ENCODE measurements around the gene CRABP1. TPM values are rescaled to one million over a fixed set of nuclear protein-coding genes. Genes with fewer than 3 reads are reported as not detected.

The CRABP1 gene
- total RNA-seq, 1 experiment from 2014 or later, result 0.47 TPM

DNA sequence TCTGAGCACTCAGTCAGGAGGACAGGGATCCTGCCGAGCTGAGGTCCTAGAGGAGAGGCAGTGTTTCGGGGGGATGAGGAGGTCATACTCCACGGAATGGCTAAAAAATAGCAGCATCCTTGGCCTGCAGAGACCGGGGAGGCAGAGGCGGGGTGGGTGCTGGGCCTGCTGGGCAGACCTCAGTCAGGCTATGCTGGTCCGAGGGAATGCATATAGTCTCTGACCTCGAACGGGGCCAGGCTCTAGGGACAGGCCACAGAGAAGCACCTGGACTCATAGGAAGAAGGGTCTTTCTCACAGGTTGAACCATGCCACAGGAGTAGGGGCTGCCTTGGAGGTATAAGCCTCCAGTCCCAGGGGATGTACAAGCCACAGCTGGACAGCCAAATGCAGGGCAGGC is 26.8 kb upstream of the CRABP1 start:
- CTCF ChIA-PET, result no interaction called here
- Histone ChIP-seq H2AFZ (ENCODE audit: low read depth, low read length, poor library complexity, severe bottlenecking) (no peak overlapping the region), H3K9ac (ENCODE audit: low read length) (no peak overlapping the region), H3K27me3 (ENCODE audit: insufficient read depth, low read length) (no peaks in the 10 kb centered on the region), H3K36me3 (ENCODE audit: control insufficient read depth in 1 of 2, insufficient read depth in 2 of 2, low read length in 2 of 2) (no peaks in the 10 kb centered on the region), H3K9me3 (ENCODE audit: control insufficient read depth in 1 of 2, insufficient read depth in 1 of 2, low read depth in 1 of 2, low read length in 2 of 2) (no peaks in the 10 kb centered on the region), H3K4me2 (ENCODE audit: low read length) (no peak overlapping the region), H3K27ac (ENCODE audit: low read depth, low read length) (no peak overlapping the region), H4K20me1 (ENCODE audit: insufficient read depth) (no peaks in the 10 kb centered on the region), H3K79me2 (ENCODE audit: insufficient read depth, low read length) (no peaks in the 10 kb centered on the region), H3K4me3 (replicated peaks in 1 of 2; ENCODE audit: low read depth in 1 of 2, low read length in 2 of 2) (no peak overlapping the region), H3K4me1 (ENCODE audit: control insufficient read depth in 1 of 2, insufficient read depth in 2 of 2, low read length in 2 of 2) (peaks cover 0 to 13% of the 10 kb centered on the region in 2 experiments; a peak in 2 of 4 replicates), H3K9me2 (ENCODE audit: insufficient read depth) (no peaks in the 10 kb centered on the region)
- POLR2A ChIA-PET, result no interaction called here
- RAD21 ChIA-PET (ENCODE audit: low non-redundant PET in 1 of 2, low total read pairs in 2 of 2, uncharacterized antibody in 2 of 2, unreplicated experiment in 2 of 2), result no interaction called here
- intact Hi-C loops (cut with micrococcal nuclease), result no loop called here
- ATAC-seq, result no peak
- no peak for DNase-seq (ENCODE audit: low read depth, low spot score)
- no peak for TF ChIP-seq CEBPB (IDR thresholded peaks at IDR 0.05; ENCODE audit: low read depth)
- no TSS peak for BruUV-seq (replicated peaks)

DNA sequence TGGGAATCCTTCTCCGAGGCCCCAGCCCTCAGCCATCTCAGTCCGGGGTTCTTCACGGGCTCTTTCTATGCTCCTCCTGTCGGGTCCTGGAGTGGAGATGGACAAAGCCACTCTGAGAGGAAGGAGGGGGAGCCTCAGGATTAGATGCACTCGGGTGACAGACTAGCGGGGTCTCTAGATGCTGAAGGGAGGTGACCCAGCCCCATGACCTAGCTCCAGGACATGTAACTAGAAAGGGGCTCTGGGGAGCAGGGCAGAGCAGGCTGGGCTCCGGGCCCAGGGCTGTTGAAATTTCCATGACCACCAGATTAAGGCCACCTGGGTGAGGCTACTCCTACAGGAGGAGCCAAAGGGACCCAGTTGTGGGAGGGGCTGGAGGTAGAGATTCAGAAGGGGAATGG is 26.0 kb upstream of the CRABP1 start:
- H3K36me3 ChIP-seq (ENCODE audit: control insufficient read depth in 1 of 2, insufficient read depth in 2 of 2, low read length in 2 of 2), result no peaks in the 10 kb centered on the region
- DNase-seq (ENCODE audit: low read depth, low spot score), result no peak
- H3K9me2 ChIP-seq (ENCODE audit: insufficient read depth), result no peaks in the 10 kb centered on the region
- H3K27ac ChIP-seq (ENCODE audit: low read depth, low read length), result no peak overlapping the region
- POLR2A ChIA-PET, result no interaction called here
- H4K20me1 ChIP-seq (ENCODE audit: insufficient read depth), result no peaks in the 10 kb centered on the region
- peaks cover 0 to 8% of the 10 kb centered on the region in 2 experiments; a peak in 2 of 4 replicates for H3K4me1 ChIP-seq (ENCODE audit: control insufficient read depth in 1 of 2, insufficient read depth in 2 of 2, low read length in 2 of 2)
- no peak overlapping the region for H3K9ac ChIP-seq (ENCODE audit: low read length)
- no peaks in the 10 kb centered on the region for H3K79me2 ChIP-seq (ENCODE audit: insufficient read depth, low read length)
- intact Hi-C loops (cut with micrococcal nuclease), result no loop called here
- CTCF ChIA-PET, result no interaction called here
- no peak for TF ChIP-seq EZH2 (IDR thresholded peaks at IDR 0.05)
- no peak for TF ChIP-seq YY1 (IDR thresholded peaks at IDR 0.05; ENCODE audit: extremely low read depth, insufficient replicate concordance, low read depth, low read length)
- no peak for TF ChIP-seq SIN3A (IDR thresholded peaks at IDR 0.05; ENCODE audit: low read depth)
- TF ChIP-seq, protein P1, sequence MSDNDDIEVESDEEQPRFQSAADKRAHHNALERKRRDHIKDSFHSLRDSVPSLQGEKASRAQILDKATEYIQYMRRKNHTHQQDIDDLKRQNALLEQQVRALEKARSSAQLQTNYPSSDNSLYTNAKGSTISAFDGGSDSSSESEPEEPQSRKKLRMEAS (IDR thresholded peaks at IDR 0.05), result no peak
- no peak for TF ChIP-seq EGR1 (IDR thresholded peaks at IDR 0.05; ENCODE audit: low read depth)
- TF ChIP-seq ZFX (IDR thresholded peaks at IDR 0.05), result no peak
- TF ChIP-seq, protein P2, sequence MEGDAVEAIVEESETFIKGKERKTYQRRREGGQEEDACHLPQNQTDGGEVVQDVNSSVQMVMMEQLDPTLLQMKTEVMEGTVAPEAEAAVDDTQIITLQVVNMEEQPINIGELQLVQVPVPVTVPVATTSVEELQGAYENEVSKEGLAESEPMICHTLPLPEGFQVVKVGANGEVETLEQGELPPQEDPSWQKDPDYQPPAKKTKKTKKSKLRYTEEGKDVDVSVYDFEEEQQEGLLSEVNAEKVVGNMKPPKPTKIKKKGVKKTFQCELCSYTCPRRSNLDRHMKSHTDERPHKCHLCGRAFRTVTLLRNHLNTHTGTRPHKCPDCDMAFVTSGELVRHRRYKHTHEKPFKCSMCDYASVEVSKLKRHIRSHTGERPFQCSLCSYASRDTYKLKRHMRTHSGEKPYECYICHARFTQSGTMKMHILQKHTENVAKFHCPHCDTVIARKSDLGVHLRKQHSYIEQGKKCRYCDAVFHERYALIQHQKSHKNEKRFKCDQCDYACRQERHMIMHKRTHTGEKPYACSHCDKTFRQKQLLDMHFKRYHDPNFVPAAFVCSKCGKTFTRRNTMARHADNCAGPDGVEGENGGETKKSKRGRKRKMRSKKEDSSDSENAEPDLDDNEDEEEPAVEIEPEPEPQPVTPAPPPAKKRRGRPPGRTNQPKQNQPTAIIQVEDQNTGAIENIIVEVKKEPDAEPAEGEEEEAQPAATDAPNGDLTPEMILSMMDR (IDR thresholded peaks at IDR 0.05 in 2 of 3, conservative IDR thresholded peaks at IDR 0.05 in 1 of 3; ENCODE audit: borderline replicate concordance in 1 of 3, insufficient read depth in 1 of 3, low read depth in 2 of 3, low read length in 2 of 3), result no peak
- TF ChIP-seq POLR2AphosphoS5 (IDR thresholded peaks at IDR 0.05; ENCODE audit: low read depth, low read length), result no peak
- no peak for TF ChIP-seq JUND (IDR thresholded peaks at IDR 0.05)
- TF ChIP-seq, protein P3, sequence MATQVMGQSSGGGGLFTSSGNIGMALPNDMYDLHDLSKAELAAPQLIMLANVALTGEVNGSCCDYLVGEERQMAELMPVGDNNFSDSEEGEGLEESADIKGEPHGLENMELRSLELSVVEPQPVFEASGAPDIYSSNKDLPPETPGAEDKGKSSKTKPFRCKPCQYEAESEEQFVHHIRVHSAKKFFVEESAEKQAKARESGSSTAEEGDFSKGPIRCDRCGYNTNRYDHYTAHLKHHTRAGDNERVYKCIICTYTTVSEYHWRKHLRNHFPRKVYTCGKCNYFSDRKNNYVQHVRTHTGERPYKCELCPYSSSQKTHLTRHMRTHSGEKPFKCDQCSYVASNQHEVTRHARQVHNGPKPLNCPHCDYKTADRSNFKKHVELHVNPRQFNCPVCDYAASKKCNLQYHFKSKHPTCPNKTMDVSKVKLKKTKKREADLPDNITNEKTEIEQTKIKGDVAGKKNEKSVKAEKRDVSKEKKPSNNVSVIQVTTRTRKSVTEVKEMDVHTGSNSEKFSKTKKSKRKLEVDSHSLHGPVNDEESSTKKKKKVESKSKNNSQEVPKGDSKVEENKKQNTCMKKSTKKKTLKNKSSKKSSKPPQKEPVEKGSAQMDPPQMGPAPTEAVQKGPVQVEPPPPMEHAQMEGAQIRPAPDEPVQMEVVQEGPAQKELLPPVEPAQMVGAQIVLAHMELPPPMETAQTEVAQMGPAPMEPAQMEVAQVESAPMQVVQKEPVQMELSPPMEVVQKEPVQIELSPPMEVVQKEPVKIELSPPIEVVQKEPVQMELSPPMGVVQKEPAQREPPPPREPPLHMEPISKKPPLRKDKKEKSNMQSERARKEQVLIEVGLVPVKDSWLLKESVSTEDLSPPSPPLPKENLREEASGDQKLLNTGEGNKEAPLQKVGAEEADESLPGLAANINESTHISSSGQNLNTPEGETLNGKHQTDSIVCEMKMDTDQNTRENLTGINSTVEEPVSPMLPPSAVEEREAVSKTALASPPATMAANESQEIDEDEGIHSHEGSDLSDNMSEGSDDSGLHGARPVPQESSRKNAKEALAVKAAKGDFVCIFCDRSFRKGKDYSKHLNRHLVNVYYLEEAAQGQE (IDR thresholded peaks at IDR 0.05; ENCODE audit: low read depth), result no peak
- TF ChIP-seq EZH2phosphoT487 (IDR thresholded peaks at IDR 0.05; ENCODE audit: borderline replicate concordance), result no peak
- TF ChIP-seq CEBPB (IDR thresholded peaks at IDR 0.05; ENCODE audit: low read depth), result no peak
- TF ChIP-seq TCF7L2 (IDR thresholded peaks at IDR 0.05; ENCODE audit: borderline replicate concordance, extremely low read depth, insufficient read depth, insufficient read length), result no peak
- no peak for TF ChIP-seq CBX3 (IDR thresholded peaks at IDR 0.05; ENCODE audit: low read depth)
- RAD21 ChIA-PET (ENCODE audit: low non-redundant PET in 1 of 2, low total read pairs in 2 of 2, uncharacterized antibody in 2 of 2, unreplicated experiment in 2 of 2), result no interaction called here
- BruUV-seq (replicated peaks), result no TSS peak
- H3K9me3 ChIP-seq (ENCODE audit: control insufficient read depth in 1 of 2, insufficient read depth in 1 of 2, low read depth in 1 of 2, low read length in 2 of 2), result no peaks in the 10 kb centered on the region
- no peak overlapping the region for H3K4me3 ChIP-seq (replicated peaks in 1 of 2; ENCODE audit: low read depth in 1 of 2, low read length in 2 of 2)
- no peak overlapping the region for H3K4me2 ChIP-seq (ENCODE audit: low read length)
- H2AFZ ChIP-seq (ENCODE audit: low read depth, low read length, poor library complexity, severe bottlenecking), result no peak overlapping the region
- no peaks in the 10 kb centered on the region for H3K27me3 ChIP-seq (ENCODE audit: insufficient read depth, low read length)
- ATAC-seq, result no peak

All from HCT116 (cell line).